GM12878 (cell line): ENCODE data around the gene NXNL1. TPM values are rescaled to one million over a fixed set of nuclear protein-coding genes. Genes with fewer than 3 reads are reported as not detected.

Experiments used
- ATF7 ChIP-seq: fragments of 450-650 bp; IDR thresholded peaks from 2 replicates; pipeline ENCODE4 v1.6.1; 2016; ENCODE audit warnings: low read depth, mild to moderate bottlenecking
- CHD1 ChIP-seq: IDR thresholded peaks from 2 replicates; pipeline ENCODE4 v1.6.1; 2012; ENCODE audit warnings: low read depth, low read length, improper control_type of control experiment
- EP300 ChIP-seq, 2 experiments: fragments of 150-350 bp in 1 of 2; IDR thresholded peaks; 2 replicates each; pipeline ENCODE4 v1.6.1; 2011 to 2012; ENCODE audit warnings: low read depth in 2 of 2, low read length in 2 of 2, borderline replicate concordance in 1 of 2, improper control_type of control experiment in 1 of 2, inconsistent platforms in 1 of 2; ENCODE audit not compliant: control insufficient read depth in 1 of 2
- FOS ChIP-seq: IDR thresholded peaks from 3 replicates; pipeline ENCODE4 v1.6.1; 2011; ENCODE audit warnings: borderline replicate concordance; ENCODE audit not compliant: insufficient read length; ENCODE audit errors: extremely low read depth
- HDAC6 ChIP-seq: fragments of 200-600 bp; sonication (generic); IDR thresholded peaks from one replicate; pipeline ENCODE4 v1.8.0; 2017; ENCODE audit warnings: antibody characterized with exemption; ENCODE audit not compliant: unreplicated experiment
- KAT2A ChIP-seq: conservative IDR thresholded peaks from 2 replicates; pipeline ENCODE4 v1.6.1; 2011; ENCODE audit warnings: low read depth, low read length; ENCODE audit not compliant: control insufficient read depth
- KLF5 ChIP-seq: fragments of 450-650 bp; IDR thresholded peaks from 2 replicates; pipeline ENCODE4 v1.6.1; 2014; ENCODE audit warnings: mild to moderate bottlenecking; ENCODE audit not compliant: partially characterized antibody
- MLLT1 ChIP-seq: fragments of 450-650 bp; IDR thresholded peaks from 2 replicates; pipeline ENCODE4 v1.6.1; 2016; ENCODE audit warnings: mild to moderate bottlenecking
- NBN ChIP-seq: fragments of 450-650 bp; IDR thresholded peaks from 2 replicates; pipeline ENCODE4 v1.6.1; 2016
- PAX8 ChIP-seq: fragments of 450-650 bp; IDR thresholded peaks from 2 replicates; pipeline ENCODE4 v1.6.1; 2017; ENCODE audit warnings: mild to moderate bottlenecking, moderate library complexity
- RAD21 ChIP-seq: IDR thresholded peaks from 2 replicates; pipeline ENCODE4 v1.6.1; 2011; ENCODE audit warnings: mild to moderate bottlenecking, low read depth, low read length, moderate library complexity; ENCODE audit not compliant: insufficient read depth
- RCOR1 ChIP-seq: conservative IDR thresholded peaks from 2 replicates; pipeline ENCODE4 v1.6.1; 2012; ENCODE audit warnings: low read depth, low read length, improper control_type of control experiment
- SMARCA5 ChIP-seq: fragments of 450-650 bp; IDR thresholded peaks from 2 replicates; pipeline ENCODE4 v1.6.1; 2017; ENCODE audit warnings: mild to moderate bottlenecking
- SRF ChIP-seq, 2 experiments: IDR thresholded peaks; 2 replicates each; pipeline ENCODE4 v1.6.1; 2011; ENCODE audit warnings: low read depth in 2 of 2, low read length in 2 of 2, mild to moderate bottlenecking in 1 of 2, moderate library complexity in 1 of 2
- TCF12 ChIP-seq: IDR thresholded peaks from 2 replicates; pipeline ENCODE4 v1.6.1; 2011; ENCODE audit warnings: low read depth, mild to moderate bottlenecking, low read length
- YY1 ChIP-seq: IDR thresholded peaks from 2 replicates; pipeline ENCODE4 v1.6.1; 2011; ENCODE audit warnings: low read depth, mild to moderate bottlenecking, low read length
- ZNF207 ChIP-seq: fragments of 450-650 bp; IDR thresholded peaks from 2 replicates; pipeline ENCODE4 v1.6.1; 2014; ENCODE audit warnings: antibody characterized with exemption, mild to moderate bottlenecking, borderline replicate concordance
- polyA plus RNA-seq, 11 experiments: library from polyadenylated mRNA; depleted of rRNA in 4 of 11; unstranded in 6 of 11; stranded (reverse) in 5 of 11; fragments of >200 nt; fragmentation: Nextera tagmentation in 4 of 11; fragmentation: Illumina TruSeq in 1 of 11; extraction: Ambion mirVana in 4 of 11; extraction: Trizol in 1 of 11; gene quantifications; 1 replicate in 1 of 11; 2 replicates in 10 of 11; pipeline versions ENCODE4 v1.2.1 to v1.2.3, GENCODE V29; 2011 to 2016; ENCODE audit warnings: inconsistent platforms in 2 of 11, missing spikeins in 2 of 11, low read depth in 1 of 11
- total RNA-seq, 4 experiments: library from RNA; depleted of rRNA in 3 of 4; stranded (reverse); fragments of >200 nt in 3 of 4; fragmentation: Illumina TruSeq in 1 of 4; extraction: Trizol in 1 of 4; gene quantifications; 2 replicates each; pipeline versions ENCODE4 v1.2.1 to v1.2.3, GENCODE V29; 2013 to 2021
- TF ChIP-seq, protein P1 (sequence below): fragments of 450-650 bp; IDR thresholded peaks from 2 replicates; pipeline ENCODE4 v1.6.1; 2016; ENCODE audit warnings: mild to moderate bottlenecking, moderate library complexity, borderline replicate concordance
- TF ChIP-seq, protein P2 (sequence below): IDR thresholded peaks from 2 replicates; pipeline ENCODE4 v1.6.1; 2012; ENCODE audit warnings: low read depth, low read length, improper control_type of control experiment
- TF ChIP-seq, protein P3 (sequence below): fragments of 450-650 bp; IDR thresholded peaks from 2 replicates; pipeline ENCODE4 v1.6.1; 2017; ENCODE audit warnings: borderline replicate concordance

Gene NXNL1
- total and polyA plus RNA-seq, 10 of the 15 experiments (the other 5 are each of a cell fraction or from before 2014, with no cell fraction given) = not detected

DNA sequence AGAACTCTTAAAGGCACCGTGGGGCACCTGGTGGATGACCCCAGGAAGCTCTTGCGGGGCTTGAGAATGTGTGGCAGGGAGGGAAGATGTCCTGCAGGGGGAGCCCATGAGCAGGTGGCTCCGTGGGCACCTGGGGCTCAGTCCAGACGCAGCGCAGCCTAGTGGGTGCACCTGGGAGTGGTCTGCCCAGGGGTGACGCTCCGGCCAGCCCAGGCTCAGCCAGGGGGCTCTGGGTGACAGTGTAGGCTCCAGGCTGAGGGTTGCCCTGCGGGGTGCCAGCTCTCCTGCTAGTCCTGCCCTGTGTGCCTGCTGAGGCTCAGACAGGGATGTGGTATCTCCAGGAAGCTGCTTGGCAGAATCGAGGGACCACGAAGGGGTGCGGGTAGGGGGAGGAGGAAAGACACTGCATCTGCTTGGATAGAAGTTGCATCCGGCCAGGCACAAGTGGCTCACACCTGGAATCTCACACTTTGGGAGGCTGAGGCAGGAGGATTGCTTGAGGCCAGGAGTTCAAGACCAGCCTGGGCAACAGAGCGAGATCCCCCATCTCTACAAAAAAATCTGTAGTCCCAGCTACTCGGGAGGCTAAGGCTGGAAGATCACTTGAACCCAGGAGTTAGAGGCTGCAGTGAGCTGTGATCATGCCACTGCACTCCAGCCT lies 35.7 kb upstream of the NXNL1 start (continued):
- TF ChIP-seq, protein P1, sequence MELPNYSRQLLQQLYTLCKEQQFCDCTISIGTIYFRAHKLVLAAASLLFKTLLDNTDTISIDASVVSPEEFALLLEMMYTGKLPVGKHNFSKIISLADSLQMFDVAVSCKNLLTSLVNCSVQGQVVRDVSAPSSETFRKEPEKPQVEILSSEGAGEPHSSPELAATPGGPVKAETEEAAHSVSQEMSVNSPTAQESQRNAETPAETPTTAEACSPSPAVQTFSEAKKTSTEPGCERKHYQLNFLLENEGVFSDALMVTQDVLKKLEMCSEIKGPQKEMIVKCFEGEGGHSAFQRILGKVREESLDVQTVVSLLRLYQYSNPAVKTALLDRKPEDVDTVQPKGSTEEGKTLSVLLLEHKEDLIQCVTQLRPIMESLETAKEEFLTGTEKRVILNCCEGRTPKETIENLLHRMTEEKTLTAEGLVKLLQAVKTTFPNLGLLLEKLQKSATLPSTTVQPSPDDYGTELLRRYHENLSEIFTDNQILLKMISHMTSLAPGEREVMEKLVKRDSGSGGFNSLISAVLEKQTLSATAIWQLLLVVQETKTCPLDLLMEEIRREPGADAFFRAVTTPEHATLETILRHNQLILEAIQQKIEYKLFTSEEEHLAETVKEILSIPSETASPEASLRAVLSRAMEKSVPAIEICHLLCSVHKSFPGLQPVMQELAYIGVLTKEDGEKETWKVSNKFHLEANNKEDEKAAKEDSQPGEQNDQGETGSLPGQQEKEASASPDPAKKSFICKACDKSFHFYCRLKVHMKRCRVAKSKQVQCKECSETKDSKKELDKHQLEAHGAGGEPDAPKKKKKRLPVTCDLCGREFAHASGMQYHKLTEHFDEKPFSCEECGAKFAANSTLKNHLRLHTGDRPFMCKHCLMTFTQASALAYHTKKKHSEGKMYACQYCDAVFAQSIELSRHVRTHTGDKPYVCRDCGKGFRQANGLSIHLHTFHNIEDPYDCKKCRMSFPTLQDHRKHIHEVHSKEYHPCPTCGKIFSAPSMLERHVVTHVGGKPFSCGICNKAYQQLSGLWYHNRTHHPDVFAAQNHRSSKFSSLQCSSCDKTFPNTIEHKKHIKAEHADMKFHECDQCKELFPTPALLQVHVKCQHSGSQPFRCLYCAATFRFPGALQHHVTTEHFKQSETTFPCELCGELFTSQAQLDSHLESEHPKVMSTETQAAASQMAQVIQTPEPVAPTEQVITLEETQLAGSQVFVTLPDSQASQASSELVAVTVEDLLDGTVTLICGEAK = no peak
- TF ChIP-seq KAT2A (no peak), MLLT1 (no peak), SMARCA5 (peak; percentile 96), SRF (IDR thresholded peaks at IDR 0.05; ENCODE audit: low read depth in 2 of 2, low read length in 2 of 2) (no peak), TCF12 (peak; percentile 76), PAX8 (no peak), FOS (no peak), HDAC6 (no peak), RAD21 (peak; percentile 60), RCOR1 (no peak), YY1 (peak; percentile 77), NBN (peak; percentile 39; the same call in 1 of the 2 replicates), KLF5 (peak; percentile 56), EP300 (IDR thresholded peaks at IDR 0.05; ENCODE audit: borderline replicate concordance in 1 of 2, control insufficient read depth in 1 of 2, low read depth in 2 of 2, low read length in 2 of 2) (no peak), ATF7 (no peak), ZNF207 (no peak), CHD1 (no peak)
- TF ChIP-seq, protein P2, sequence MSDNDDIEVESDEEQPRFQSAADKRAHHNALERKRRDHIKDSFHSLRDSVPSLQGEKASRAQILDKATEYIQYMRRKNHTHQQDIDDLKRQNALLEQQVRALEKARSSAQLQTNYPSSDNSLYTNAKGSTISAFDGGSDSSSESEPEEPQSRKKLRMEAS = no peak
- TF ChIP-seq, protein P3, sequence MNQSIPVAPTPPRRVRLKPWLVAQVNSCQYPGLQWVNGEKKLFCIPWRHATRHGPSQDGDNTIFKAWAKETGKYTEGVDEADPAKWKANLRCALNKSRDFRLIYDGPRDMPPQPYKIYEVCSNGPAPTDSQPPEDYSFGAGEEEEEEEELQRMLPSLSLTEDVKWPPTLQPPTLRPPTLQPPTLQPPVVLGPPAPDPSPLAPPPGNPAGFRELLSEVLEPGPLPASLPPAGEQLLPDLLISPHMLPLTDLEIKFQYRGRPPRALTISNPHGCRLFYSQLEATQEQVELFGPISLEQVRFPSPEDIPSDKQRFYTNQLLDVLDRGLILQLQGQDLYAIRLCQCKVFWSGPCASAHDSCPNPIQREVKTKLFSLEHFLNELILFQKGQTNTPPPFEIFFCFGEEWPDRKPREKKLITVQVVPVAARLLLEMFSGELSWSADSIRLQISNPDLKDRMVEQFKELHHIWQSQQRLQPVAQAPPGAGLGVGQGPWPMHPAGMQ = no peak
